ENCODE data around the gene IL18. TPM values are rescaled to one million over a fixed set of nuclear protein-coding genes. Genes with fewer than 3 reads are reported as not detected.

IL18 gene
- total RNA-seq, 4 donors from 2014 or later = 1.2 to 6.8 (median 3.9) TPM

DNA sequence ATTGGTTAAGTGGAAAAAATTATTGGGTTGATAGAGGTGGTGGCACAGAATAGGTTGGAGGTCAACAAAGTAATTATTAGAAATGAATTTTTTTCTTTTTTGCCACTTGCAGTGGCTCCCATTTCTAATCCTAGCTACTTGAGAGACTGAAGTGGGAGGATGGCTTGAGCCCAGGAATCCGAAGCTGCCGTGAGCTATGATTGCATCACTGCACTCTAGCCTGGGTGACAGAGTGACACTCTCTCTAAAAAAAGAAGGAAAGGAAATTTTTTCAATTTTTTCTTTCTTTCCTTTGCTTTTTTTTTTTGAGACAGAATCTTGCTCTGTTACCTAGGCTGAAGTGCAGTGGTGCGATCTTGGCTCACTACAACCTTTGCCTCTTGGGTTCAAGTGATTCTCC is 9.3 kb upstream of the IL18 start:
- intact Hi-C loops (cut with DNase I; ENCODE audit: low total_unique reads) = no loop called here
- Histone ChIP-seq H3K27me3 (no peaks in the 10 kb centered on the region), H3K27ac (no peak overlapping the region), H3K4me1 (no peaks in the 10 kb centered on the region), H3K4me3 (no peak overlapping the region), H3K9me3 (no peaks in the 10 kb centered on the region), H3K36me3 (no peaks in the 10 kb centered on the region)
- TF ChIP-seq POLR2A (IDR thresholded peaks at IDR 0.05) = no peak
- TF ChIP-seq, protein P1, sequence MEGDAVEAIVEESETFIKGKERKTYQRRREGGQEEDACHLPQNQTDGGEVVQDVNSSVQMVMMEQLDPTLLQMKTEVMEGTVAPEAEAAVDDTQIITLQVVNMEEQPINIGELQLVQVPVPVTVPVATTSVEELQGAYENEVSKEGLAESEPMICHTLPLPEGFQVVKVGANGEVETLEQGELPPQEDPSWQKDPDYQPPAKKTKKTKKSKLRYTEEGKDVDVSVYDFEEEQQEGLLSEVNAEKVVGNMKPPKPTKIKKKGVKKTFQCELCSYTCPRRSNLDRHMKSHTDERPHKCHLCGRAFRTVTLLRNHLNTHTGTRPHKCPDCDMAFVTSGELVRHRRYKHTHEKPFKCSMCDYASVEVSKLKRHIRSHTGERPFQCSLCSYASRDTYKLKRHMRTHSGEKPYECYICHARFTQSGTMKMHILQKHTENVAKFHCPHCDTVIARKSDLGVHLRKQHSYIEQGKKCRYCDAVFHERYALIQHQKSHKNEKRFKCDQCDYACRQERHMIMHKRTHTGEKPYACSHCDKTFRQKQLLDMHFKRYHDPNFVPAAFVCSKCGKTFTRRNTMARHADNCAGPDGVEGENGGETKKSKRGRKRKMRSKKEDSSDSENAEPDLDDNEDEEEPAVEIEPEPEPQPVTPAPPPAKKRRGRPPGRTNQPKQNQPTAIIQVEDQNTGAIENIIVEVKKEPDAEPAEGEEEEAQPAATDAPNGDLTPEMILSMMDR (IDR thresholded peaks at IDR 0.05) = no peak
- no peak for DNase-seq

DNA sequence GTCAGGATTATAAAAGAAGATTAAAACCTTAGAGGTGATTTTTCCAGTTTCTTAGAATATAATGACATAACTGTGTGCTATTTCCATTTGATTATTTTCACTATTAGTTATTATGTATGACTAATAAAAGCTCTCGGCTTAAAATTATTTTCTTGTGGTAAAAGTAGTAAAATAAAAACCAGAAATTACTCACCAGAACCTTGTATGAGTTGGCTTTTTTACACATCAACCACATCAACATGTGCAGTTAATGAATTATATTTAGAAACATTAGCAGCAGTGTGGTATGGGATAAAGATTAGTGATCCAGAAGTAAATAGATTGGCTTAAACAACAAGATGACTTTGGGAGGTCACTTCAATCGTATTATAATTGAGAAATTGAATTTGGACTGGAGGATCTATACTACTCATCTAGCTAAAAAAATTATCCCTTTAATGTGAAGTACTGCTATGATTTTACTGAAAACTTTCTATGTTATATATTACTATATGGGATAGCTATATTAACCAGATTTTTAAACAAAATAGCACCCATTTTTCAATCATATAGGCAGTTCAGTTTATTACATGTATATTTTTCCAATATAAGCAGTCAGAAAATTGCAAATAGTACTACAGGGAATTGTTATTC is 8.6 kb upstream of the IL18 start:
- no peak for DNase-seq
- Histone ChIP-seq H3K27me3 (no peaks in the 10 kb centered on the region), H3K36me3 (no peaks in the 10 kb centered on the region), H3K4me1 (no peaks in the 10 kb centered on the region), H3K9me3 (no peaks in the 10 kb centered on the region), H3K27ac (no peak overlapping the region), H3K4me3 (no peak overlapping the region)
- intact Hi-C loops (cut with DNase I; ENCODE audit: low total_unique reads) = no loop called here
- no peak for TF ChIP-seq POLR2A (IDR thresholded peaks at IDR 0.05)
- TF ChIP-seq, protein P1 (IDR thresholded peaks at IDR 0.05) = no peak

DNA sequence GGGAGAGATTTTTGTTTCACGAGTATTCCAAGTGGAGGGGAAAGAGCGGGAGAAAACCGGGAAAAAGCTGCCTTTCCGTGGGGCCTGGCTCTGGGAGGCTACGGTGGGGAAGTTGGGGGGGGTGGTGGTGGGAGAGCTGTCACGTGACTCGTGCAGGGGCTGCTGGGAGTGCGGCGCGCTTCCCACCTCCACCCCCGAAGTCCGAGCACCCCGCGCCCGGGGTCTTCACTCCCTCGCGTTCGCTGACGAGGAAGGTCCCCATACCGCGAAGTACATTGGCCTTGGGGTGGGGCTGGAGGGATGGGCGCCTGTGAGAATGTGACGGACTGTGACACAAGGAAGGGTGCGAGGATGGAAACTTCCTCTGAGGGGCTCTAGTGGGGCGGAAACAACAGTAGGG is 3.3 kb upstream of the IL18 start, which contains the start of gene TEX12:
TEX12 (plus strand) TSS at position 228 of the 400 bp plus-strand sequence. CDS start 1,897 bp downstream, outside the sequence.
- intact Hi-C loops (cut with DNase I; ENCODE audit: low total_unique reads) = no loop called here
- no peak within 1 kb of the TSS for H3K27ac ChIP-seq

DNA sequence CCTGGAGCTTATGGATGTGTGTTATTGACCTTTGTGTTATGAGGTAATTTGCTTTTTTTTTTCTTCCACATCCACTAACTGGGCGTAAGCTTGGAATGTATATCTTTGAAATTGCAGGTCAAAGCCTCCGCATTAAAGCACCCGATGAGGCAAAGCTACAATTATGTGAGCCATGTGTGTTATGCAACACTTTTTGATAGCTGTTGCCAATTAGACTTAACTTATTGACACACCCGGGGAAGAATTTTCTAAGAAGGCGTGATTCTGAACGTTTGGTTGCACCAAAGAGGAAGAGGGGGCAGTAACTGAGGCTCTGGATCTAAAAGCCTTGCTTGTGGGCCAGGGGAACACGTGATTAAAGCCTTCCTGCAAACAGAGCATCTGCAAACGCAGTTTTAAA is 2.7 kb upstream of the IL18 start:
- H3K4me1 ChIP-seq = no peaks in the 10 kb centered on the region
- H3K9me3 ChIP-seq = no peaks in the 10 kb centered on the region
- DNase-seq = no peak
- H3K4me3 ChIP-seq = no peak overlapping the region
- intact Hi-C loops (cut with DNase I; ENCODE audit: low total_unique reads) = no loop called here
- H3K27me3 ChIP-seq = no peaks in the 10 kb centered on the region
- no peaks in the 10 kb centered on the region for H3K36me3 ChIP-seq
- no peak overlapping the region for H3K27ac ChIP-seq
- TF ChIP-seq, protein P1 (IDR thresholded peaks at IDR 0.05) = no peak
- no peak for TF ChIP-seq POLR2A (IDR thresholded peaks at IDR 0.05)

More for the DNA sequence above, 3.3 kb upstream of the IL18 start, which contains the start of gene TEX12:
- H3K4me1 ChIP-seq = no peaks in the 10 kb centered on the region
- no peaks in the 10 kb centered on the region for H3K36me3 ChIP-seq
- no peaks in the 10 kb centered on the region for H3K27me3 ChIP-seq
- DNase-seq = no peak
- no peak within 1 kb of the TSS for H3K4me3 ChIP-seq
- H3K9me3 ChIP-seq = no peaks in the 10 kb centered on the region
- TF ChIP-seq POLR2A (IDR thresholded peaks at IDR 0.05) = no peak
- TF ChIP-seq, protein P1 (IDR thresholded peaks at IDR 0.05) = no peak

DNA sequence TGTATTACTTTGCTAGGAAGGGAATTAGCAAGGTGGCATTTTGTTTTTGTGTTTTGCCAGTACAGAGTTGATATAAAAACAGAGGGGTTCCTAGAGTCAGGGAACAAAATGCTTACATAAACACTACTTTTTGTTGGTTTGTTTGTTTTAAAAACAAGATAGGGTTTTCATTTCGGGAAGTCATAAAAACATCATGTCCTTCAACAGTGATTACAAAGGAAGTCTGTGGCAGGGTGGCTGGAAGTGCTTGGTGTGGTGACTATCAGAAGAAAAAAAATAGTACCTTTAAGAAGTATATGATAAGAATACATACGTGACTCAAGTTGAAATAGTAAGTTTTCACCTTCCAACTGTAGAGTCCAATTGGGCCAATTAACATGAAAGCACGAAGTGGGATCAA is 1.2 kb upstream of the IL18 start:
- no peaks in the 10 kb centered on the region for H3K9me3 ChIP-seq
- no peak overlapping the region for H3K27ac ChIP-seq
- intact Hi-C loops (cut with DNase I; ENCODE audit: low total_unique reads) = no loop called here
- TF ChIP-seq, protein P1 (IDR thresholded peaks at IDR 0.05) = no peak
- TF ChIP-seq POLR2A (IDR thresholded peaks at IDR 0.05) = no peak
- H3K36me3 ChIP-seq = no peaks in the 10 kb centered on the region
- DNase-seq = no peak
- H3K27me3 ChIP-seq = no peaks in the 10 kb centered on the region
- H3K4me1 ChIP-seq = no peaks in the 10 kb centered on the region
- no peak overlapping the region for H3K4me3 ChIP-seq
